Measurements from ENCODE around the gene AJAP1. TPM values are rescaled to one million over a fixed set of nuclear protein-coding genes. Genes with fewer than 3 reads are reported as not detected.

Gene AJAP1
- total RNA-seq, 1 donor from 2014 or later: 0.63 TPM

- DNase-seq (ENCODE audit: low spot score) (no peak), ATAC-seq (no peak)
Measured at GRCh38 chr1:4728319-4729089, 74.1 kb downstream of the AJAP1 start.

GRCh38 chr1:4729090-4729471, 74.7 kb downstream of the AJAP1 start:
- no peak for DNase-seq (ENCODE audit: low spot score)

GRCh38 chr1:4730078-4730477, 75.7 kb downstream of the AJAP1 start:
- DNase-seq (ENCODE audit: low spot score): no peak
- no peak for ATAC-seq

More at GRCh38 chr1:4729090-4729471, 74.7 kb downstream of the AJAP1 start:
- no peak for ATAC-seq

DNA sequence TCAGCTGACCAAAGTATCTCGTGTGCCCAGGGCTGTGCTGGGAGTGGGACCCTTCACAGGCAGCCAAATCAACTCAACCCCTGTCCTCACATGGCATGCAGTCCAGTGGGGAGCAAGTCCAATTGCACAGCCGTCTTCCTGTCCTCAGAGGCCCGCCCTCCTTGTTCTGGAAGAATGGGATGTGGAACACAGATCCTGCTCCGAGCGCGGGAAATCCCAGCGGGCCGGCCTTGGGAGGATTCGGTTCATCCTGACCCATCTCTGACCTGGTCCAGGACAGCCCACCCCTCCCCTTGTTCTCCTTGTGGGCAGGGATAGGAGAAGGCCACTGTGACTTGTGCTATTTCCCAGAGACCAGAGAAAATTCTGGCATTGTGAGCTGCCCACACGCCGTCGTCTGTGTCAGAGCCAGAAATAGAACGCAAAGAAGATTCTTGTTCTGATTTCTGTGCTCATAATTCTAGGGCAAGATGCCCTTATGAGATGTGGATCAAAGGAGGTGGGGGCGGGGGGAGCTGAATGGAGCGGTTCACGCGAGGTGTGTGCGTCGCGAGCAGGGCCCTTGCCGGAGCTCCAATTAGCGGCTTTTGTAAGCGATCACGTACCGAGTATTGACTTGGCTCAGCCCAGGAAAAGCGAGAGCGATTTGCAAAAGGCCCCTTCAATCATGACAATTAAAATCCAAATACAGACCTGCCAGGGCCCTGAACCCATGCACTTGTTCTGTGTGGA, 79.2 kb downstream of the AJAP1 start:
- no peak for DNase-seq (ENCODE audit: low spot score)

GRCh38 chr1:4734219-4734618, 79.8 kb downstream of the AJAP1 start:
- DNase-seq (ENCODE audit: low spot score) (no peak), ATAC-seq (no peak)

More for the DNA sequence above, 79.2 kb downstream of the AJAP1 start:
- no peak for ATAC-seq

DNA sequence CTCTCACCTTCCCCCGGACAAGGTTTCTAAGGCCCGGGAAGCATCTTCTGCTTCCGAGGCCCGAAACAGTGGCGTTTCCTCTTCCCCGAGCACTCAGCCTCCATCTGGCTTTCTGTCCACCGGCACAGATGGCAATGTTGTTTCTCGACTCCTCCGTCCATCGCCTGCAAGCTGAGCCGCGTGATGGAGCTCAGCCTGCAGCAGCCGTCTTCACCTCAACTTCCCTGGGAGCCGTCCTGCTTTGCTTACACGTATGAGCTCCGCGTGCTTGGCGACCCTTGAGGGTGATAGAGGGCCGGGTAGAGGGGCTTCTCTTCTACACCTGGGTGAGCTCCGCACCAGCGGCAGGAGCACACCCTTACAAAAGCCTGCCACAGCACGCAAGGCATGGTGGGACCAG, 80.4 kb downstream of the AJAP1 start:
- DNase-seq (ENCODE audit: low spot score): no peak
- ATAC-seq: no peak

- no peak for DNase-seq (ENCODE audit: low spot score)
- peak; percentile 39 for ATAC-seq
Measured at GRCh38 chr1:4736254-4736653, 81.8 kb downstream of the AJAP1 start.

GRCh38 chr1:4741876-4742423, 87.5 kb downstream of the AJAP1 start:
- DNase-seq (ENCODE audit: low spot score) (no peak), ATAC-seq (no peak)

DNA sequence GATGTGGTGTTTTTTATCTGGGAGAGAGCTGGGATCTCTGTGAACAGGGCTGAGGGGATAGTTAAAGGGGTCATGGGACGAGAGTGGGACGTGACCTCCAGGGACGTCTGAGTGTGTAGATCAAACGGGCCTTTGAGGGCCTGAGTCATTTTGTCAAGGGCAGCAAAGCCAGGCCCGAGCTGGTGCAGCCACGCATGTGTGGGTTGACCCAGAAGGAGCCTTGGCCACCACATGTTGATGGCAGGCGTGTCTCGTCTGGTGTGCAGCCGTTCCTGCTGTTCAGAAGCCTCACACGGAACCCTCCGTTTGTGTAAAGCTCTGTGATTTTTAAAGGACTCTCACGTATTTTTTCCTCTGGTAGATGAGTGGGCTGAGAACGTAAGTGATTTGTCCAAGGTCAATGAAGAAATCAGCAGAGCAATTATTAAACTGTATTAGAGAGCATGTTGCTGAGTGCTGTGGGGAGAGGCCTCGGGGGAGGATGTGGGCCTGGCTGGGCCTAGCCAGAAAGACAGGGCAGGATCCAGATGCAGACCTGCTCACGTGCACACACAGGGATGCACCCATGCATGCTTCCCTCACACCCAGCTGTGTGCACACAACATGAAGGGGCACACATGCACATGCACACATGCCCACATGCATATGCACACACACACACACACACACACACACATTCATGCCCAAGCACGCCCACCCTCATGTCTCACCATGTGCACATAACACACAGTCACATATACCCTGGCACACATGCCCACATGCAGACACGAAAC, 89.8 kb downstream of the AJAP1 start:
- DNase-seq (ENCODE audit: low spot score) (no peak), ATAC-seq (no peak)

DNA sequence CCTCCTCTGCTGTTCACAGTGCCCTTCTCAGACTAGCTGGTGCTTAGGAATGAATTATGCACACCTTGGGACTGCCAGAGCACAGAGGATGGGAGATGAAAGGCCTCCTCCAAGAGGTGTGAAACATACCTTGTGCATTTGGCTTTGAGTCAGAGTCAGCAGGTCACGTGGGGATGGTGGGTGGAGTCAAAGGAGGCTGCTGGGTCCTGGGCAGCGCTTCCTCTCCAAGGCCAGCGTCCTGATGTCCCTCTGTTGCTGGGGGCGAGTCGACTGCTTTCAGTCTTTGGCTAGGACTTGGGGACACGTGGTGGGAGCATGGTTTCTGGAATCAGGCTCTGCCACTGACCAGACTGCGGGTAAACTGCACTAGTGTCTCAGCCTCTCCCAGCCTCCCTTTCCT, 91.2 kb downstream of the AJAP1 start:
- ATAC-seq: no peak
- DNase-seq (ENCODE audit: low spot score): no peak

- ATAC-seq (no peak), DNase-seq (ENCODE audit: low spot score) (no peak)
Measured at GRCh38 chr1:4749406-4749805, 95.0 kb downstream of the AJAP1 start.

DNA sequence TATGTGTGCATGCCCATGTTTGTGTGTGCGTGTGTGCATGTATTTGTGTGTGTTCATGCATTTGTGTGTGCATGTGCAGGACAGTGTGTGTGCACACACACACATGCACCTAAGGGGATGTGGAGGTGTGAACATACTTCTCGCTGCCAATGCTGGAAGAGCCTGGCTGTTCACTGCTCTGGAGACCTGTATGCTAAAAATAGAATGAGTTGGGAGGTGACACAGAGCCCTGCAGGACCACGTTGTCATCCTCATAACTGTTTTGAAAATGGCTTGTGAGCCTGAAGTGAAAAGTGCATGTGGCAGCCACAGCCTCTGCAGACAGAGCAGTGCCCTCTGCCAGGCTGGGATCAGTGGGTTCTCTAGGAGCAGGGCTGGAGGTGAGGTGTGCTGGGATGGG, 95.8 kb downstream of the AJAP1 start:
- no peak for ATAC-seq
- DNase-seq (ENCODE audit: low spot score): no peak

DNA sequence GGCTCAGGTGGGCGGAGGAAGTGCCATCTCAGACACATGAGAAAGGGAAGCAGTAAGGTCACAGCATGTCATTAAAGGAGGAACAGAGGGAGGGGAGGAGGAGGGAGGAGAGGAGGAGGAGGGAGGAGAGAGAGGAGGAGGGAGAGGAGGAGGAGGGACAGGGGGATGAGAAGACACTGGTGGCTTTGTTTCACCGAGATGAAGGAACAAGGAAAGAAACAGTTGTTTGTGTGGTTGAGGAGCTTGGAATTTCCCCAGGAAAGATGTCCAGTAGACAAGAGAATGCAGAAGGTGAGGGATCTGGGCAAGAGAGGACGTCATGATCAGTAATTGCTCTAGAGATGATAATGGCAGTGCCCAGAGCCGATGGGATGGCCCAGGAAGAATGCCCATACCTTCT, 97.7 kb downstream of the AJAP1 start:
- ATAC-seq (no peak), DNase-seq (ENCODE audit: low spot score) (no peak)

DNA sequence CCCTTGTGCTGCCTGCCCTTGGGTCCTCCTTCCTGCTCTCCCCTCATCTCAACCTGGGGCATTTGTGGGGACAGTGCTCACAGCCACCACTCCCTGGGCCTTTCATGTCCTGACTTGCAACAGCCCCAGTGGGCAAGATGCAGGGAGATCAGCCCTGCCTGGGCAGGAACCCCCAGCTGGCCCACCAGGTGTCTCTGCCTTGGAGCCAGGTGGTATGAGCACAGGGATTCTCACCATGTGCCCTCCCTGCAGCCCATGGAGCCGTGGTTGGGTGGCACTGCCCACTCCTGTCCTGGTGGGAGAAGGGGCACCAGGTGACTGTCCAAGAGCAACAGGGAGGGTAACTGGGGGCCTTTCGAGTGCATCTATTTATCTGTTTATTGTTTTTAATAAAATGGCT, 100.4 kb downstream of the AJAP1 start:
- ATAC-seq: no peak

GRCh38 chr1:4755301-4755845, 101.0 kb downstream of the AJAP1 start:
- ATAC-seq (no peak), DNase-seq (ENCODE audit: low spot score) (no peak)

More for the DNA sequence above, 100.4 kb downstream of the AJAP1 start:
- DNase-seq (ENCODE audit: low spot score): no peak

DNA sequence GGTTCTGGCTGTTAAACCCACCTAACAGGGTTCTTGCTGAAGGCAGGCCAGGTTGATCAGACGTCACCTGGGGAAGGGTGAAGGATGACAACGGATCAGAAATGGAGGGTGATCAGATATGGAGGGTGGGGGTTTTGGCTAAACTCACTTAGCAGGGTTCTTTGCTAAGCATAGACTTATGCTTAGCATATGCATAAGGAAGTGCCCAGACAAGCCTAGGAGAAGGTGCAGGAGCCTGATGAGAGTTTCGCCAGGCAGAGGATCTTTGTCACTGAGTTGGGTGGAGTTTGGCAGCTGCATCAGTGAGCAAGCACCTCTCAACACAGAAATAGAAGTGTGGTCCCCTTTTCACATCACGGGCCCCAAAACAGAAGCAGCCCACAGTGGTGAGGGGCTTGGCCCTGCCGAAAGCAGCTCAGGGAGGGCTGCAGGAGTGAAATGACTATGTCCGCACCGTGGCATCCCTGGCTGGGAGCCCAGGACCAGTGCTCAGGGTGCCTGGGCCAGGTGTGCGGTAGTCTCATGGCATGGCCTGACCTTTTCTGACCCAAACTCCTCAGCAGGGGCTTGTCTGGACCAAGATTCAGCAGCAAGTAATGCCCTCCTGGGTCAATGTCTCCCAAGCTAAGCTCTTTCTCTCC, 101.6 kb downstream of the AJAP1 start:
- no peak for DNase-seq (ENCODE audit: low spot score)
- ATAC-seq: no peak

DNA sequence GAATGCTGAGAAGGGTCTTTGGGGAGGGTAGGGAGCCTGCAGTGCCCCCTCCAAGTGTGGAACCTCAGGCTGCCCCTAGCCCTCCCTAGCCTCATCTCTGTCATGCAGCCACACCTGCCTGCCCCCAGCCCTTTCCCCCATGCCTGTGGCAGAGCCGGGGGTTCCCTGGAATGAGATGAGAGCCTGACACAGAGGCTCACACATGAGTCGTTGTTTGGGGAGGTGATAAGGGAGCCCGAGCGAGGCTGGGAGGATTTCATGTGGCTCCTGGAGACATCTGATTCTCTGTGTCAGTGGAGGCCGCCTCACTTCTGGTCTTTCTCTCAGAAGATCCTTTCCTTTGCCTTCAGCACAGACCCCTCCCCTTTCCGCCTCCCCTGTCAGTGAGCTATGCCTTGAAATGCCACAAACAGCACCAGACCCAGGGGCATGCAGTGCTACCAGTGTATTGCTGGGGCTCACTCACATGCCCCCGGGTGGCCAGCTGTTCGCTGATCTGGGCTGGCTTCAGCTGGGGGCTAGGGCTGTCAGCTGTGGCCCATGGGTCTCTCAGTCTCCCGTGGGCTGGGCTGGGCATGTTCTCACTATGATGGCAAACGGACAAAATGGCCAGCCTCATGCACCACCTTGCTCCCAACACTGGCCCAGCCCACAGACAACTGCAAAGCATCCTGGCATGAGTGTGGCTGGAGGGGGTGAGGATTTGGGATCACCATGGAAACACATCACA, 102.6 kb downstream of the AJAP1 start:
- DNase-seq (ENCODE audit: low spot score): no peak
- no peak for ATAC-seq

DNA sequence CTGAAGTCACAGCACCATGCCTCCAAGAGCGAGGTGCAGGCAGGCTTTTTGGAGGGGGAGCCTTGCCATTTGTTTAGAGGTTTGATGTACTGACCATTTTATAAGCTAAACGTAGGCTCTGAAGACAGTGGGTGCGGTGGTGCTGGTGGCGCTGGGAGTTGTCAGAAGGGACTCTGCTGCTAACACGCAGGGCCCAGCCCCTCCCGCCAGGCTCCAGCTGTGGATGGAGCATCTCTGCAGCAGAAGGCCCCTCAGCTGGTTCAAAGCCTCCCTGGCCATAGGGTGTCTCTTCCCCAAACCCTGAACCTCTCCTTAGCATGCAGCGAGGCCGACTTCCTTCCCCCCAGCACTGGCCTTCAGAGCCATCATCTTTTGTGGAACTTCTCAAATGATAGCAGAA, 105.3 kb downstream of the AJAP1 start:
- ATAC-seq (no peak), DNase-seq (ENCODE audit: low spot score) (no peak)

DNA sequence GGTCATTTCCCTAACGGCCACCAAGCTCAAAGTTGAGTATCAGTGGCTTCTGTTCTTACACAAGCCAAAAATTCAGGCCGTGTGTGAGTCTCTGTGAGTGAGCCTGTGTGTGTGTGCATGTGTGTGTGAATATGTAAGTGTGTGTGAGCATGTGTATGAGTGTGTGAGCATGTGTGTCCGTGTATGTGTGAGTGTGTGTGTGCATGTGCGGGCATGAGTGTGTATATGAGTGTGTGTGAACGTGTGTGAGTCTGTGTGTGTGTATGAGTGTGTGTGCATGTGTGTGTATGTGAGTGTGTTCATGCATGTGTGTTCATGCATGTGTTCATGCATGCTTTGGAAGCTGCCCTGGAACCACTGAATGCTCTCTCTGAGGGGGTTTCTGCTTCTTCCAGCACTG, 105.7 kb downstream of the AJAP1 start:
- DNase-seq (ENCODE audit: low spot score) (no peak), ATAC-seq (no peak)

GRCh38 chr1:4761324-4761723, 106.9 kb downstream of the AJAP1 start:
- DNase-seq (ENCODE audit: low spot score) (no peak), ATAC-seq (no peak)
